ENCODE results near the gene C1orf56.

C1orf56 gene

GRCh38 chr1:151032164-151032563 is 15.4 kb upstream of the C1orf56 start:
- Histone ChIP-seq H3K9ac (ENCODE audit: low read length) (no peak overlapping the region), H3K9me3 (ENCODE audit: control insufficient read depth, low read depth, low read length) (no peaks in the 10 kb centered on the region), H3K27me3 (ENCODE audit: control insufficient read depth, insufficient read depth, low read length) (no peaks in the 10 kb centered on the region), H3K4me3 (ENCODE audit: low read length) (no peak overlapping the region), H3K4me1 (ENCODE audit: control insufficient read depth, low read depth, low read length) (peaks cover 8% of the 10 kb centered on the region), H3K36me3 (ENCODE audit: control insufficient read depth, low read depth, low read length) (peaks cover 17% of the 10 kb centered on the region), H3K27ac (ENCODE audit: low read length) (no peak overlapping the region)

DNA sequence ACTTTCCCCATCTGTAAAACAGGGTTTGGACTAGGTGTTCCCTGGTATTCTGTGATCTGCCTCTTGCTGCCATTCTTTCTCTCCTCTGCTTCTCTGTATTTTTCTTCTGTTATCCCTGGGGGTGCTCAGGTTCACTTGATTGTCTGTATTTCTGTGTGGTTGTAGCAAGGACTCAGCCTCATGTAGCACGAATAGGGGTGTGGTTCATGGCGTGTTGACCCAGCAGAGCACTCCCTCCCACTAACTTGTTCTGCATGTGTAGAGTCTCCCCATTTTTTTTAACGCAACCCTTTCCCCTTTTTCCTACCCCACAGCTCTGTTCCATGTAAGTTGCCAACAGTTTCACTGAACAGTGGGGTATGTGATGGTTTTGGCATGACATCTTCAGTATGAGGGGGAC is 12.4 kb upstream of the C1orf56 start:
- Histone ChIP-seq H3K27me3 (ENCODE audit: control insufficient read depth, insufficient read depth, low read length) (no peaks in the 10 kb centered on the region), H3K27ac (ENCODE audit: low read length) (no peak overlapping the region), H3K9me3 (ENCODE audit: control insufficient read depth, low read depth, low read length) (no peaks in the 10 kb centered on the region), H3K9ac (ENCODE audit: low read length) (no peak overlapping the region), H3K4me3 (ENCODE audit: low read length) (no peak overlapping the region), H3K36me3 (ENCODE audit: control insufficient read depth, low read depth, low read length) (peaks cover 9% of the 10 kb centered on the region), H3K4me1 (ENCODE audit: control insufficient read depth, low read depth, low read length) (peaks cover 8% of the 10 kb centered on the region)

GRCh38 chr1:151036356-151036755 is 11.2 kb upstream of the C1orf56 start, which contains the start of gene BNIPL:
Gene BNIPL (plus strand): TSS chr1:151036586. CDS start chr1:151036726, 140 bp downstream.
- Histone ChIP-seq H3K9me3 (ENCODE audit: control insufficient read depth, low read depth, low read length) (no peaks in the 10 kb centered on the region), H3K27me3 (ENCODE audit: control insufficient read depth, insufficient read depth, low read length) (no peaks in the 10 kb centered on the region), H3K36me3 (ENCODE audit: control insufficient read depth, low read depth, low read length) (peaks cover 9% of the 10 kb centered on the region), H3K9ac (ENCODE audit: low read length) (no peak within 1 kb of the TSS), H3K4me1 (ENCODE audit: control insufficient read depth, low read depth, low read length) (peaks cover 8% of the 10 kb centered on the region), H3K27ac (ENCODE audit: low read length) (no peak within 1 kb of the TSS), H3K4me3 (ENCODE audit: low read length) (peak within 1 kb of the TSS; percentile 19)

- Histone ChIP-seq H3K9ac (ENCODE audit: low read length) (no peak overlapping the region), H3K4me1 (ENCODE audit: control insufficient read depth, low read depth, low read length) (peaks cover 8% of the 10 kb centered on the region), H3K36me3 (ENCODE audit: control insufficient read depth, low read depth, low read length) (peaks cover 9% of the 10 kb centered on the region), H3K9me3 (ENCODE audit: control insufficient read depth, low read depth, low read length) (no peaks in the 10 kb centered on the region), H3K27me3 (ENCODE audit: control insufficient read depth, insufficient read depth, low read length) (no peaks in the 10 kb centered on the region), H3K27ac (ENCODE audit: low read length) (no peak overlapping the region), H3K4me3 (ENCODE audit: low read length) (no peak overlapping the region)
Observed at GRCh38 chr1:151037032-151037431, 10.5 kb upstream of the C1orf56 start.

DNA sequence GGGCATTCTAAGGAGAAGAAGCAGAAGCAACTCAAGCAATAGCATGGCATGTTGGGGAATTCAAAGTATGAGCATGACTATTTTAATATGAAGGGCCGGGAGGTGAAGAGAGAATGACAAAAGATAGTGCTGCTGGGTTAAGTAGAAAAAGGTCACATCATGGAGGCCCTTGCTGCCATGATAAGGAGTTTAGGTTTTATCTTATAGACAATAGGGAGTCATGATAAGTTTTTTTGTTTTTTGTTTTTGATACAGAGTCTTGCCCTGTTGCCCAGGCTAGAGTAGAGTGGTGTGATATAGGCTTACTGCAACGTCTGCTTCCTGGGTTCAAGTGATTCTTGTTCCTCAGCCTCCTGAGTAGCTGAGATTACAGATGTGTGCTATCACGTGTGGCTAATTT is 8.0 kb upstream of the C1orf56 start:
- H3K36me3 ChIP-seq (ENCODE audit: control insufficient read depth, low read depth, low read length), result peaks cover 4% of the 10 kb centered on the region
- no peak overlapping the region for H3K9ac ChIP-seq (ENCODE audit: low read length)
- H3K27ac ChIP-seq (ENCODE audit: low read length), result no peak overlapping the region
- no peak overlapping the region for H3K4me3 ChIP-seq (ENCODE audit: low read length)
- H3K4me1 ChIP-seq (ENCODE audit: control insufficient read depth, low read depth, low read length), result peaks cover 8% of the 10 kb centered on the region
- no peaks in the 10 kb centered on the region for H3K27me3 ChIP-seq (ENCODE audit: control insufficient read depth, insufficient read depth, low read length)
- no peaks in the 10 kb centered on the region for H3K9me3 ChIP-seq (ENCODE audit: control insufficient read depth, low read depth, low read length)

DNA sequence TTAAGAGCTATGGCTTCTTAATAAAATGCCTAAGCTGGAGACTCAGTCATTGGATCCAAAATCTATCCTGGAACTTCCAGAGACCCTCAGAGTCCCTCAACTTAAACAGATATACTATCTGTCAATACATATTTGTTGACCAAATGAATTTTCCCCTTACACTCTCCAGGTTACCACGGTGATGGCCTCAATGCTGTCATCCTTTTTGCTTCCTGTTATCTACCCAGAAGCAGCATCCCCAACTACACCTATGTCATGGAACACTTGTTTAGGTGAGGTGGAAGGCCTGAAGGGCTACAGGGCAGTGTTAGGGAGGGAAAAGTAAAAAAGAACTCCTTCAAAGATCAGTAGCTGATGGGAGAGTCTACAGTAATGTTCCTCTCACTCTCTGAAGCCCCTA is 4.4 kb upstream of the C1orf56 start:
- no peaks in the 10 kb centered on the region for H3K9me3 ChIP-seq (ENCODE audit: control insufficient read depth, low read depth, low read length)
- H3K27me3 ChIP-seq (ENCODE audit: control insufficient read depth, insufficient read depth, low read length), result no peaks in the 10 kb centered on the region
- no peaks in the 10 kb centered on the region for H3K4me1 ChIP-seq (ENCODE audit: control insufficient read depth, low read depth, low read length)
- no peaks in the 10 kb centered on the region for H3K36me3 ChIP-seq (ENCODE audit: control insufficient read depth, low read depth, low read length)
- no peak overlapping the region for H3K9ac ChIP-seq (ENCODE audit: low read length)
- no peak overlapping the region for H3K4me3 ChIP-seq (ENCODE audit: low read length)
- H3K27ac ChIP-seq (ENCODE audit: low read length), result no peak overlapping the region

DNA sequence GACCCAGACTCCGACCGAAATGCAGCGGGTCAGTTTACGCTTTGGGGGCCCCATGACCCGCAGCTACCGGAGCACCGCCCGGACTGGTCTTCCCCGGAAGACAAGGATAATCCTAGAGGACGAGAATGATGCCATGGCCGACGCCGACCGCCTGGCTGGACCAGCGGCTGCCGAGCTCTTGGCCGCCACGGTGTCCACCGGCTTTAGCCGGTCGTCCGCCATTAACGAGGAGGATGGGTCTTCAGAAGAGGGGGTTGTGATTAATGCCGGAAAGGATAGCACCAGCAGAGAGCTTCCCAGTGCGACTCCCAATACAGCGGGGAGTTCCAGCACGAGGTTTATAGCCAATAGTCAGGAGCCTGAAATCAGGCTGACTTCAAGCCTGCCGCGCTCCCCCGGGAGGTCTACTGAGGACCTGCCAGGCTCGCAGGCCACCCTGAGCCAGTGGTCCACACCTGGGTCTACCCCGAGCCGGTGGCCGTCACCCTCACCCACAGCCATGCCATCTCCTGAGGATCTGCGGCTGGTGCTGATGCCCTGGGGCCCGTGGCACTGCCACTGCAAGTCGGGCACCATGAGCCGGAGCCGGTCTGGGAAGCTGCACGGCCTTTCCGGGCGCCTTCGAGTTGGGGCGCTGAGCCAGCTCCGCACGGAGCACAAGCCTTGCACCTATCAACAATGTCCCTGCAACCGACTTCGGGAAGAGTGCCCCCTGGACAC is 534 bp downstream of the C1orf56 start:
- Histone ChIP-seq H3K27me3 (ENCODE audit: control insufficient read depth, insufficient read depth, low read length) (no peaks in the 10 kb centered on the region), H3K9me3 (ENCODE audit: control insufficient read depth, low read depth, low read length) (no peaks in the 10 kb centered on the region), H3K4me1 (ENCODE audit: control insufficient read depth, low read depth, low read length) (no peaks in the 10 kb centered on the region), H3K36me3 (ENCODE audit: control insufficient read depth, low read depth, low read length) (peaks cover 14% of the 10 kb centered on the region), H3K27ac (ENCODE audit: low read length) (peak overlapping the region; percentile 37), H3K4me3 (ENCODE audit: low read length) (peak overlapping the region; percentile 85), H3K9ac (ENCODE audit: low read length) (peak overlapping the region; percentile 84)

DNA sequence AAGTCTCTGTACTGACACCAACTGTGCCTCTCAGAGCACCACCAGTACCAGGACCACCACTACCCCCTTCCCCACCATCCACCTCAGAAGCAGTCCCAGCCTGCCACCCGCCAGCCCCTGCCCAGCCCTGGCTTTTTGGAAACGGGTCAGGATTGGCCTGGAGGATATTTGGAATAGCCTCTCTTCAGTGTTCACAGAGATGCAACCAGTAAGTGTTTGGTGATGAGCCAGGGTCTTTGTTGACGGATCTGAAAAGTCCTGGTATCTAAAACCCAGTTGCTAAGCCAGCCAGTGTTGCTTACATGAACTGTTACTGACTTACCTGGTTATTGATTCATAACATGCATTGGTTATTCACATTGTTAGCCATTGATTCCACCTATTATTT is 1.1 kb downstream of the C1orf56 start:
- no peak overlapping the region for H3K27ac ChIP-seq (ENCODE audit: low read length)
- H3K9ac ChIP-seq (ENCODE audit: low read length), result peak overlapping the region; percentile 84

DNA sequence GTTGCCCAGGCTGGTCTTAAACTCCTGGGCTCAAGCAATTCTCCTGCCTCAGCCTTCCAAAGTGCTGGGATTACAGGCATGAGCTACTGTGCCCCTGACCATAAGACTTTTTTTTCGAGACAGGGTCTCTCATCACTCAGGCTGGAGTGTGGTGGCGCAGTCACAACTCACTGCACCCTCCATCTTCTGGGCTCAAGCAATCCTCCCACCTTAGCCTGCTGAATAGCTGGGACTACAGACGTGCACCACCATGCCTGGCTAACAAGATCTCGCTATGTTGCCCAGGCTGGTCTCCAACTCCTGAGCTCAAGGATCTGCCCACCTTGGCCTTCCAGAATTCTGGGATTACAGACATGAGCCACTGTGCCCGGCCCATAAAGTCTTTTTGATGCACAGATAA is 1.9 kb downstream of the C1orf56 start:
- H3K9me3 ChIP-seq (ENCODE audit: control insufficient read depth, low read depth, low read length), result no peaks in the 10 kb centered on the region
- H3K9ac ChIP-seq (ENCODE audit: low read length), result no peak overlapping the region
- H3K27ac ChIP-seq (ENCODE audit: low read length), result no peak overlapping the region
- H3K4me3 ChIP-seq (ENCODE audit: low read length), result no peak overlapping the region
- H3K27me3 ChIP-seq (ENCODE audit: control insufficient read depth, insufficient read depth, low read length), result no peaks in the 10 kb centered on the region
- H3K36me3 ChIP-seq (ENCODE audit: control insufficient read depth, low read depth, low read length), result peaks cover 26% of the 10 kb centered on the region
- H3K4me1 ChIP-seq (ENCODE audit: control insufficient read depth, low read depth, low read length), result no peaks in the 10 kb centered on the region

More for the DNA sequence above, 1.1 kb downstream of the C1orf56 start:
- H3K9me3 ChIP-seq (ENCODE audit: control insufficient read depth, low read depth, low read length), result no peaks in the 10 kb centered on the region
- H3K4me1 ChIP-seq (ENCODE audit: control insufficient read depth, low read depth, low read length), result no peaks in the 10 kb centered on the region
- H3K4me3 ChIP-seq (ENCODE audit: low read length), result peak overlapping the region; percentile 85
- H3K27me3 ChIP-seq (ENCODE audit: control insufficient read depth, insufficient read depth, low read length), result no peaks in the 10 kb centered on the region
- H3K36me3 ChIP-seq (ENCODE audit: control insufficient read depth, low read depth, low read length), result peaks cover 19% of the 10 kb centered on the region

DNA sequence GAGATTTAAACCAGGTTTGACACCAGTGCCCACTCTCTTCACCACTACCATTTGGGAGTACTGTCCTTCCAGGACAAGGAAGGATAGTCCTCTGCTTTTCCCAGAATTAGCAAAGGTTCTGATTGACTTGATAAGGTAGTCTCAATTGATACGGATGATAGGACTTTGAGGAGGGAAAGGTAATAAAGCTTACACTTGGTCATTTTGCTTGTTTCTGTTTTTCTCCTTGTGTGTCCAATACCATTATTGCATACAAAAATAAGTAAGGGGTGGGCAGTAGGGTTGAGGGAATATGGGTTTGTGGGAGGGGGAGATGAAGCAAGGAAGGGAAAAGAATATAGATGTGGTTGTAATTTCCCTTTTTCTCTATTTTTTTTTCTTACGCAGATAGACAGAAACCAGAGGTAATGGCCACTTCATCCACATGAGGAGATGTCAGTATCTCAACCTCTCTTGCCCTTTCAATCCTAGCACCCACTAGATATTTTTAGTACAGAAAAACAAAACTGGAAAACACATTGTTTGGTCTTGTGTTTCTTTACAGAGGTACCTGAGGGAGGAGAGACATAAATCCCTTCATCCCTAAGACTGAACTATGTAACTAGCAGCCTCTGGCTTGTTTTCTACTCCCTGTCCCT is 2.6 kb downstream of the C1orf56 start:
- Histone ChIP-seq H3K36me3 (ENCODE audit: control insufficient read depth, low read depth, low read length) (peaks cover 34% of the 10 kb centered on the region), H3K4me3 (ENCODE audit: low read length) (no peak overlapping the region), H3K4me1 (ENCODE audit: control insufficient read depth, low read depth, low read length) (no peaks in the 10 kb centered on the region), H3K27me3 (ENCODE audit: control insufficient read depth, insufficient read depth, low read length) (no peaks in the 10 kb centered on the region), H3K9ac (ENCODE audit: low read length) (no peak overlapping the region), H3K27ac (ENCODE audit: low read length) (no peak overlapping the region), H3K9me3 (ENCODE audit: control insufficient read depth, low read depth, low read length) (no peaks in the 10 kb centered on the region)

DNA sequence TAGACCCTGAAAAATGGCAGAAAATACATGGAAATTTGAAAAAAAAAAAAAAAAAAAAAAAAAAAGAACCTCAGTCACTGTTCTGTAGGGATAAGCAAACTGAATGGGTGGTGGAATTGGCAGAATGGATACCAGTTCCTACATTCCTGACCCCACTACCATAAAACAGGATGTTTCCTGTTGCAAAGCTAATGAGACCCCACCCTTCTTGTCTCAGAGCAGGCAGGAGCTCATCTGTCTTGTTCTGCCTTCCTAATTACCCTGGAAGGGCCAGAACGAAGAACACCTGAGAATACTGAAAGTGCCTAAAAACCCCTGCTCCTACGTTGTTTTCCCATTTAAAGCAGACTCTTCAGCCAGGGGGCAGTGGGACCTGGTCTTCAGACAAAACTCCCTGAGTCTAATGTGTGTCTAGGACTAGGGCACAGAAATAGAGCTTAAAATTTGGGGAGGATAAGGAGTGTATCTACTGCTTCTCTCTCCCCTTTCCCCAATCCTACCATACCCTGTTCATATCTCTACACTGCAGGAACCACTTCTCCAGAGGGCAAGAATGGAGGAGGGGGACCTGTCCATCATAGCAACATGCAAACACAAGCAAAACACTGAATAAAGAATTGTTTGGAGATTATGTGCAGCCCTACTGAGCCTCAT is 3.9 kb downstream of the C1orf56 start:
- Histone ChIP-seq H3K27me3 (ENCODE audit: control insufficient read depth, insufficient read depth, low read length) (no peaks in the 10 kb centered on the region), H3K9me3 (ENCODE audit: control insufficient read depth, low read depth, low read length) (no peaks in the 10 kb centered on the region), H3K4me3 (ENCODE audit: low read length) (no peak overlapping the region), H3K27ac (ENCODE audit: low read length) (no peak overlapping the region), H3K4me1 (ENCODE audit: control insufficient read depth, low read depth, low read length) (no peaks in the 10 kb centered on the region), H3K9ac (ENCODE audit: low read length) (no peak overlapping the region), H3K36me3 (ENCODE audit: control insufficient read depth, low read depth, low read length) (peaks cover 44% of the 10 kb centered on the region)

Data from iPS-18a (cell line).